SJSA1 (cell line): ENCODE results near the gene USP17L17. TPM values are rescaled to one million over a fixed set of nuclear protein-coding genes. Genes with fewer than 3 reads are reported as not detected.
"Not testable (repeated sequence)": the region's sequence is repeated elsewhere in the genome, so short reads cannot be mapped to it uniquely, and the experiment has no call there.

Source experiments
- DNase-seq, 2 experiments: peaks; one replicate each; pipeline ENCODE4 v3.0.0-alpha.2; 2015 to 2020; ENCODE audit warnings: low spot score in 2 of 2, low read depth in 1 of 2
- H3K27ac ChIP-seq: fragments of 250-450 bp; sonication (Bioruptor Pico); 2 replicates; pipeline ENCODE4 v1.5.1; 2020; ENCODE audit warnings: mild to moderate bottlenecking, moderate library complexity
- H3K27me3 ChIP-seq: fragments of 250-450 bp; sonication (Bioruptor Pico); replicated peaks from 2 replicates; pipeline ENCODE4 v1.5.1; 2020; ENCODE audit warnings: mild to moderate bottlenecking, moderate library complexity
- H3K36me3 ChIP-seq: fragments of 250-450 bp; sonication (Bioruptor Pico); 2 replicates; pipeline ENCODE4 v1.5.1; 2020; ENCODE audit warnings: mild to moderate bottlenecking
- H3K4me1 ChIP-seq: fragments of 250-450 bp; sonication (Bioruptor Pico); replicated peaks from 2 replicates; pipeline ENCODE4 v1.6.1; 2021; ENCODE audit warnings: mild to moderate bottlenecking
- H3K4me3 ChIP-seq: fragments of 250-450 bp; sonication (Bioruptor Pico); 2 replicates; pipeline ENCODE4 v1.5.1; 2020; ENCODE audit warnings: mild to moderate bottlenecking
- H3K9me3 ChIP-seq: fragments of 250-450 bp; sonication (Bioruptor Pico); replicated peaks from 2 replicates; pipeline ENCODE4 v1.5.1; 2020; ENCODE audit warnings: mild to moderate bottlenecking
- total RNA-seq: library from RNA; depleted of rRNA; stranded (reverse); fragments of >200 nt; shearing (Covaris generic); gene quantifications from 2 replicates; pipeline ENCODE4 v1.2.3, GENCODE V29; 2014; rRNA removed

Gene USP17L17
- total RNA-seq, 1 experiment from 2014 or later: not detected

GRCh38 chr4:9267319-9267718, 23.6 kb downstream of the USP17L17 start, which contains the start of gene USP17L22:
USP17L22 (plus strand) TSS chr4:9267619; CDS start chr4:9267619, 0 bp downstream.
- not testable (repeated sequence) for DNase-seq, H3K36me3 ChIP-seq, H3K4me3 ChIP-seq, H3K27ac ChIP-seq, H3K27me3 ChIP-seq, H3K4me1 ChIP-seq, H3K9me3 ChIP-seq

GRCh38 chr4:9271719-9272118, 28.0 kb downstream of the USP17L17 start:
- DNase-seq: peak in 1 of 2 experiments; percentile 28
- not testable (repeated sequence) for H3K9me3 ChIP-seq, H3K27me3 ChIP-seq

More at GRCh38 chr4:9271719-9272118, 28.0 kb downstream of the USP17L17 start:
- not testable (repeated sequence) for H3K36me3 ChIP-seq, H3K4me1 ChIP-seq, H3K4me3 ChIP-seq, H3K27ac ChIP-seq

Other genes with a start within 250 kb of the USP17L17 start
- gene FAM90A26, start 73.5 kb upstream of the USP17L17 start, total RNA-seq: not detected in 2 replicates
- not detected in 2 replicates for gene USP17L10, start 33.2 kb upstream of the USP17L17 start, total RNA-seq
- not detected in 2 replicates for gene USP17L11, start 28.5 kb upstream of the USP17L17 start, total RNA-seq
- gene USP17L12, start 23.7 kb upstream of the USP17L17 start, total RNA-seq: not detected in 2 replicates
- not detected in 2 replicates for gene USP17L13, start 19.0 kb upstream of the USP17L17 start, total RNA-seq
- gene USP17L15, start 9.5 kb upstream of the USP17L17 start, total RNA-seq: not detected in 2 replicates
- not detected in 2 replicates for gene USP17L18, start 4.8 kb downstream of the USP17L17 start, total RNA-seq
- gene USP17L19, start 9.5 kb downstream of the USP17L17 start, total RNA-seq: not detected in 2 replicates
- not detected in 2 replicates for gene USP17L20, start 14.2 kb downstream of the USP17L17 start, total RNA-seq
- gene USP17L21, start 19.0 kb downstream of the USP17L17 start, total RNA-seq: not detected in 2 replicates
- gene USP17L22, start 23.7 kb downstream of the USP17L17 start, total RNA-seq: not detected in 2 replicates
- gene USP17L24, start 81.3 kb downstream of the USP17L17 start, total RNA-seq: not detected in 2 replicates
- not detected in 2 replicates for gene USP17L25, start 86.0 kb downstream of the USP17L17 start, total RNA-seq
- gene USP17L26, start 90.8 kb downstream of the USP17L17 start, total RNA-seq: not detected in 2 replicates
- not detected in 2 replicates for gene USP17L5, start 95.5 kb downstream of the USP17L17 start, total RNA-seq
- gene USP17L27, start 100.3 kb downstream of the USP17L17 start, total RNA-seq: not detected in 2 replicates
- not detected in 2 replicates for gene USP17L28, start 105.0 kb downstream of the USP17L17 start, total RNA-seq
- not detected in 2 replicates for gene USP17L29, start 109.8 kb downstream of the USP17L17 start, total RNA-seq
- not detected in 2 replicates for gene USP17L30, start 119.2 kb downstream of the USP17L17 start, total RNA-seq
- gene DEFB131A, start 200.5 kb downstream of the USP17L17 start, total RNA-seq: not detected in 2 replicates